ENCODE results near the gene IL9.

- TF ChIP-seq YY1 (IDR thresholded peaks at IDR 0.05; ENCODE audit: low read depth): no peak
- no peak for TF ChIP-seq RAD21 (IDR thresholded peaks at IDR 0.05; ENCODE audit: low read depth)
- TF ChIP-seq ZBTB7A (IDR thresholded peaks at IDR 0.05; ENCODE audit: low read depth): no peak
- TF ChIP-seq TCF12 (IDR thresholded peaks at IDR 0.05; ENCODE audit: low read depth): no peak
- no peak for TF ChIP-seq CREB1 (IDR thresholded peaks at IDR 0.05; ENCODE audit: low read depth)
- no peak for TF ChIP-seq MAX (IDR thresholded peaks at IDR 0.05)
- TF ChIP-seq NFIC (IDR thresholded peaks at IDR 0.05): no peak
- TF ChIP-seq TEAD4 (IDR thresholded peaks at IDR 0.05): no peak
- no peak for TF ChIP-seq CEBPB (IDR thresholded peaks at IDR 0.05)
- TF ChIP-seq, protein P1, sequence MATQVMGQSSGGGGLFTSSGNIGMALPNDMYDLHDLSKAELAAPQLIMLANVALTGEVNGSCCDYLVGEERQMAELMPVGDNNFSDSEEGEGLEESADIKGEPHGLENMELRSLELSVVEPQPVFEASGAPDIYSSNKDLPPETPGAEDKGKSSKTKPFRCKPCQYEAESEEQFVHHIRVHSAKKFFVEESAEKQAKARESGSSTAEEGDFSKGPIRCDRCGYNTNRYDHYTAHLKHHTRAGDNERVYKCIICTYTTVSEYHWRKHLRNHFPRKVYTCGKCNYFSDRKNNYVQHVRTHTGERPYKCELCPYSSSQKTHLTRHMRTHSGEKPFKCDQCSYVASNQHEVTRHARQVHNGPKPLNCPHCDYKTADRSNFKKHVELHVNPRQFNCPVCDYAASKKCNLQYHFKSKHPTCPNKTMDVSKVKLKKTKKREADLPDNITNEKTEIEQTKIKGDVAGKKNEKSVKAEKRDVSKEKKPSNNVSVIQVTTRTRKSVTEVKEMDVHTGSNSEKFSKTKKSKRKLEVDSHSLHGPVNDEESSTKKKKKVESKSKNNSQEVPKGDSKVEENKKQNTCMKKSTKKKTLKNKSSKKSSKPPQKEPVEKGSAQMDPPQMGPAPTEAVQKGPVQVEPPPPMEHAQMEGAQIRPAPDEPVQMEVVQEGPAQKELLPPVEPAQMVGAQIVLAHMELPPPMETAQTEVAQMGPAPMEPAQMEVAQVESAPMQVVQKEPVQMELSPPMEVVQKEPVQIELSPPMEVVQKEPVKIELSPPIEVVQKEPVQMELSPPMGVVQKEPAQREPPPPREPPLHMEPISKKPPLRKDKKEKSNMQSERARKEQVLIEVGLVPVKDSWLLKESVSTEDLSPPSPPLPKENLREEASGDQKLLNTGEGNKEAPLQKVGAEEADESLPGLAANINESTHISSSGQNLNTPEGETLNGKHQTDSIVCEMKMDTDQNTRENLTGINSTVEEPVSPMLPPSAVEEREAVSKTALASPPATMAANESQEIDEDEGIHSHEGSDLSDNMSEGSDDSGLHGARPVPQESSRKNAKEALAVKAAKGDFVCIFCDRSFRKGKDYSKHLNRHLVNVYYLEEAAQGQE (IDR thresholded peaks at IDR 0.05; ENCODE audit: low read depth): no peak
- TF ChIP-seq USF1 (IDR thresholded peaks at IDR 0.05): no peak
- TF ChIP-seq EP300 (IDR thresholded peaks at IDR 0.05; ENCODE audit: borderline replicate concordance): no peak
- no peak for TF ChIP-seq TAF1 (IDR thresholded peaks at IDR 0.05; ENCODE audit: low read depth)
Observed at GRCh38 chr5:135881819-135882218, 13.8 kb downstream of the IL9 start.

Data from Ishikawa (cell line).